IMR-90 (cell line): ENCODE data around the gene ZNF415.

Source experiments
- CEBPB ChIP-seq: IDR thresholded peaks from 2 replicates; pipeline ENCODE4 v1.6.1; 2012; ENCODE audit warnings: low read depth, low read length, improper control_type of control experiment
- MAFK ChIP-seq: IDR thresholded peaks from 2 replicates; pipeline ENCODE4 v1.6.1; 2012; ENCODE audit warnings: low read depth, low read length, improper control_type of control experiment
- MAZ ChIP-seq: IDR thresholded peaks from 2 replicates; pipeline ENCODE4 v1.6.1; 2012; ENCODE audit warnings: low read depth, mild to moderate bottlenecking, low read length, improper control_type of control experiment, moderate library complexity, borderline replicate concordance
- POLR2A ChIP-seq: IDR thresholded peaks from 2 replicates; pipeline ENCODE4 v1.6.1; 2012; ENCODE audit warnings: mild to moderate bottlenecking, low read depth, low read length
- RAD21 ChIP-seq: IDR thresholded peaks from 2 replicates; pipeline ENCODE4 v1.6.1; 2012; ENCODE audit warnings: low read length, improper control_type of control experiment
- RFX5 ChIP-seq: IDR thresholded peaks from 2 replicates; pipeline ENCODE4 v1.8.0; 2012; ENCODE audit warnings: low read depth, mild to moderate bottlenecking, low read length, moderate library complexity
- SMC3 ChIP-seq: fragments of 150-350 bp; IDR thresholded peaks from 2 replicates; pipeline ENCODE4 v1.6.1; 2016; ENCODE audit warnings: low read depth, mild to moderate bottlenecking, antibody characterized with exemption, low read length, moderate library complexity
- TF ChIP-seq, protein P1 (sequence below): conservative IDR thresholded peaks from 2 replicates; pipeline ENCODE4 v1.5.1; 2012; ENCODE audit warnings: mild to moderate bottlenecking, low read depth, low read length, improper control_type of control experiment

GRCh38 chr19:53147645-53148044 is 14.9 kb upstream of the ZNF415 start:
- TF ChIP-seq POLR2A (no peak), SMC3 (no peak), MAFK (no peak), RFX5 (no peak), RAD21 (no peak), CEBPB (no peak), MAZ (no peak)
- TF ChIP-seq, protein P1, sequence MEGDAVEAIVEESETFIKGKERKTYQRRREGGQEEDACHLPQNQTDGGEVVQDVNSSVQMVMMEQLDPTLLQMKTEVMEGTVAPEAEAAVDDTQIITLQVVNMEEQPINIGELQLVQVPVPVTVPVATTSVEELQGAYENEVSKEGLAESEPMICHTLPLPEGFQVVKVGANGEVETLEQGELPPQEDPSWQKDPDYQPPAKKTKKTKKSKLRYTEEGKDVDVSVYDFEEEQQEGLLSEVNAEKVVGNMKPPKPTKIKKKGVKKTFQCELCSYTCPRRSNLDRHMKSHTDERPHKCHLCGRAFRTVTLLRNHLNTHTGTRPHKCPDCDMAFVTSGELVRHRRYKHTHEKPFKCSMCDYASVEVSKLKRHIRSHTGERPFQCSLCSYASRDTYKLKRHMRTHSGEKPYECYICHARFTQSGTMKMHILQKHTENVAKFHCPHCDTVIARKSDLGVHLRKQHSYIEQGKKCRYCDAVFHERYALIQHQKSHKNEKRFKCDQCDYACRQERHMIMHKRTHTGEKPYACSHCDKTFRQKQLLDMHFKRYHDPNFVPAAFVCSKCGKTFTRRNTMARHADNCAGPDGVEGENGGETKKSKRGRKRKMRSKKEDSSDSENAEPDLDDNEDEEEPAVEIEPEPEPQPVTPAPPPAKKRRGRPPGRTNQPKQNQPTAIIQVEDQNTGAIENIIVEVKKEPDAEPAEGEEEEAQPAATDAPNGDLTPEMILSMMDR = no peak
